NT2/D1 (cell line): Measurements from ENCODE around the gene PRRT1.

ENCODE experiments used
- SUZ12 ChIP-seq: IDR thresholded peaks from 2 replicates; pipeline ENCODE4 v1.6.1; 2011; ENCODE audit not compliant: insufficient read length, insufficient read depth; ENCODE audit errors: extremely low read depth
- YY1 ChIP-seq: IDR thresholded peaks from 2 replicates; pipeline ENCODE4 v1.6.1; 2011; ENCODE audit not compliant: insufficient read length, insufficient read depth
- ZNF274 ChIP-seq: IDR thresholded peaks from 2 replicates; pipeline ENCODE4 v1.6.1; 2011; ENCODE audit warnings: mild to moderate bottlenecking, low read depth, low read length

GRCh38 chr6:32132110-32132509 lies 19.6 kb downstream of the PRRT1 start:
- no peak for TF ChIP-seq ZNF274
- no peak for TF ChIP-seq YY1
- TF ChIP-seq SUZ12, result no peak
